Activated T-helper 2 cell treated with anti-CD3 and anti-CD28 coated beads, Interferon-gamma antibody, Interleukin-2, Interleukin-4, amounts not matched to agents 10 μg/mL and 5 μg/mL and 100 μg/mL, durations not matched to agents 14 hours and 24 hours and 36 hours (primary cell): ENCODE results near the gene PXDN. TPM values are rescaled to one million over a fixed set of nuclear protein-coding genes. Genes with fewer than 3 reads are reported as not detected.

Experiments used
- DNase-seq: peaks from one replicate; pipeline ENCODE4 v3.0.0; 2021; ENCODE audit warnings: low spot score
- H3K27ac Mint-ChIP-seq: one replicate; pipeline ENCODE4 v1.8.0; 2021; ENCODE audit warnings: mixed read lengths
- H3K27me3 Mint-ChIP-seq: one replicate; pipeline ENCODE4 v1.8.0; 2021; ENCODE audit warnings: low read depth, mixed read lengths
- H3K36me3 Mint-ChIP-seq: one replicate; pipeline ENCODE4 v1.8.0; 2021; ENCODE audit warnings: low read depth, mixed read lengths
- H3K4me1 Mint-ChIP-seq: one replicate; pipeline ENCODE4 v1.8.0; 2021; ENCODE audit warnings: low read depth, mixed read lengths
- H3K4me3 Mint-ChIP-seq: one replicate; pipeline ENCODE4 v1.8.0; 2021; ENCODE audit warnings: low read depth, mild to moderate bottlenecking, moderate library complexity, mixed read lengths
- H3K9me3 Mint-ChIP-seq: one replicate; pipeline ENCODE4 v1.8.0; 2021; ENCODE audit warnings: mixed read lengths
- intact Hi-C: fragments of 100-400 bp; cut with micrococcal nuclease; formaldehyde crosslinking; loops from one replicate; pipeline ENCODE4 v1.15.1; 2023
- total RNA-seq: library from RNA; stranded (reverse); gene quantifications from 2 replicates; pipeline ENCODE4 v1.2.3, GENCODE V29; 2022

PXDN gene
- total RNA-seq, 1 donor from 2014 or later, result 2.0 TPM

- DNase-seq, result no peak
- no peaks in the 10 kb centered on the region for H3K9me3 Mint-ChIP-seq
- intact Hi-C loops, result no loop called here
- H3K27ac Mint-ChIP-seq, result no peak overlapping the region
- H3K4me3 Mint-ChIP-seq, result no peak overlapping the region
- no peaks in the 10 kb centered on the region for H3K4me1 Mint-ChIP-seq
- peaks cover 28% of the 10 kb centered on the region for H3K27me3 Mint-ChIP-seq
- H3K36me3 Mint-ChIP-seq, result no peaks in the 10 kb centered on the region
These were observed 3.0 kb upstream of the PXDN start for GRCh38 chr2:1747065-1747941.

GRCh38 chr2:1746174-1747064 is 2.1 kb upstream of the PXDN start:
- Mint-ChIP-seq H3K4me1 (no peaks in the 10 kb centered on the region), H3K36me3 (no peaks in the 10 kb centered on the region), H3K4me3 (no peak overlapping the region), H3K27me3 (peaks cover 35% of the 10 kb centered on the region), H3K9me3 (no peaks in the 10 kb centered on the region), H3K27ac (no peak overlapping the region)
- intact Hi-C loops, result no loop called here
- DNase-seq, result no peak

- Mint-ChIP-seq H3K9me3 (no peaks in the 10 kb centered on the region), H3K4me3 (no peak overlapping the region), H3K4me1 (no peaks in the 10 kb centered on the region), H3K27ac (no peak overlapping the region), H3K36me3 (no peaks in the 10 kb centered on the region), H3K27me3 (peaks cover 38% of the 10 kb centered on the region)
- intact Hi-C loops, result no loop called here
- peak; percentile 6 for DNase-seq
These were observed 1.1 kb upstream of the PXDN start for GRCh38 chr2:1745171-1746023.

GRCh38 chr2:1744151-1744445 is 217 bp downstream of the PXDN start:
- no peaks in the 10 kb centered on the region for H3K4me1 Mint-ChIP-seq
- H3K4me3 Mint-ChIP-seq, result no peak overlapping the region
- intact Hi-C loops, result no loop called here
- DNase-seq, result peak; percentile 6
- no peaks in the 10 kb centered on the region for H3K9me3 Mint-ChIP-seq
- peaks cover 38% of the 10 kb centered on the region for H3K27me3 Mint-ChIP-seq
- H3K27ac Mint-ChIP-seq, result no peak overlapping the region
- no peaks in the 10 kb centered on the region for H3K36me3 Mint-ChIP-seq

- H3K9me3 Mint-ChIP-seq, result no peaks in the 10 kb centered on the region
- H3K27me3 Mint-ChIP-seq, result peaks cover 38% of the 10 kb centered on the region
- intact Hi-C loops, result no loop called here
- peak; percentile 4 for DNase-seq
- no peaks in the 10 kb centered on the region for H3K4me1 Mint-ChIP-seq
- H3K36me3 Mint-ChIP-seq, result no peaks in the 10 kb centered on the region
- no peak overlapping the region for H3K27ac Mint-ChIP-seq
- no peak overlapping the region for H3K4me3 Mint-ChIP-seq
These were observed 742 bp downstream of the PXDN start for GRCh38 chr2:1743396-1744150.

GRCh38 chr2:1742681-1743395 is 1.5 kb downstream of the PXDN start:
- Mint-ChIP-seq H3K27ac (no peak overlapping the region), H3K9me3 (no peaks in the 10 kb centered on the region), H3K4me3 (peak overlapping the region; percentile 66), H3K36me3 (no peaks in the 10 kb centered on the region), H3K4me1 (no peaks in the 10 kb centered on the region), H3K27me3 (peaks cover 38% of the 10 kb centered on the region)
- DNase-seq, result peak; percentile 13
- intact Hi-C loops, result no loop called here

- DNase-seq, result peak; percentile 5
- Mint-ChIP-seq H3K9me3 (no peaks in the 10 kb centered on the region), H3K4me3 (peak overlapping the region; percentile 58), H3K27ac (peak overlapping the region; percentile 24), H3K36me3 (no peaks in the 10 kb centered on the region), H3K27me3 (peaks cover 38% of the 10 kb centered on the region), H3K4me1 (no peaks in the 10 kb centered on the region)
- intact Hi-C loops, result no loop called here
These were observed 2.0 kb downstream of the PXDN start for GRCh38 chr2:1742301-1742680.

- Mint-ChIP-seq H3K36me3 (no peaks in the 10 kb centered on the region), H3K4me1 (no peaks in the 10 kb centered on the region), H3K27me3 (peaks cover 34% of the 10 kb centered on the region), H3K9me3 (no peaks in the 10 kb centered on the region), H3K4me3 (no peak overlapping the region), H3K27ac (no peak overlapping the region)
- DNase-seq, result no peak
- intact Hi-C loops, result no loop called here
These were observed 2.5 kb downstream of the PXDN start for GRCh38 chr2:1741851-1742250.

GRCh38 chr2:1740716-1741589 is 3.4 kb downstream of the PXDN start:
- H3K27ac Mint-ChIP-seq, result no peak overlapping the region
- H3K36me3 Mint-ChIP-seq, result no peaks in the 10 kb centered on the region
- H3K4me3 Mint-ChIP-seq, result no peak overlapping the region
- no peaks in the 10 kb centered on the region for H3K9me3 Mint-ChIP-seq
- peak; percentile 4 for DNase-seq
- peaks cover 27% of the 10 kb centered on the region for H3K27me3 Mint-ChIP-seq
- intact Hi-C loops, result no loop called here
- no peaks in the 10 kb centered on the region for H3K4me1 Mint-ChIP-seq

GRCh38 chr2:1739961-1740715 is 4.2 kb downstream of the PXDN start:
- H3K4me3 Mint-ChIP-seq, result no peak overlapping the region
- no peaks in the 10 kb centered on the region for H3K36me3 Mint-ChIP-seq
- intact Hi-C loops, result no loop called here
- DNase-seq, result peak; percentile 4
- H3K27ac Mint-ChIP-seq, result no peak overlapping the region
- no peaks in the 10 kb centered on the region for H3K9me3 Mint-ChIP-seq
- H3K4me1 Mint-ChIP-seq, result no peaks in the 10 kb centered on the region
- peaks cover 19% of the 10 kb centered on the region for H3K27me3 Mint-ChIP-seq
